Measurements from ENCODE around the gene DEPDC7.

DEPDC7 gene

GRCh38 chr11:33064033-33064825 lies 48.6 kb downstream of the DEPDC7 start:
- no peaks in the 10 kb centered on the region for H3K27me3 ChIP-seq (ENCODE audit: insufficient read depth, low read length)
- H3K9ac ChIP-seq (ENCODE audit: low read depth, low read length) = no peak overlapping the region
- no peak overlapping the region for H3K4me3 ChIP-seq (ENCODE audit: low read length)
- H3K36me3 ChIP-seq (ENCODE audit: insufficient read depth, low read depth, low read length) = peaks cover 61% of the 10 kb centered on the region
- H3K9me3 ChIP-seq (ENCODE audit: insufficient read depth, low read depth, low read length) = no peaks in the 10 kb centered on the region
- no peaks in the 10 kb centered on the region for H3K4me1 ChIP-seq (ENCODE audit: insufficient read depth, low read length)
- H3K27ac ChIP-seq (ENCODE audit: low read length) = no peak overlapping the region

GRCh38 chr11:33064866-33065265 lies 49.2 kb downstream of the DEPDC7 start:
- Histone ChIP-seq H3K4me3 (ENCODE audit: low read length) (no peak overlapping the region), H3K9ac (ENCODE audit: low read depth, low read length) (no peak overlapping the region), H3K27ac (ENCODE audit: low read length) (no peak overlapping the region), H3K27me3 (ENCODE audit: insufficient read depth, low read length) (no peaks in the 10 kb centered on the region), H3K4me1 (ENCODE audit: insufficient read depth, low read length) (no peaks in the 10 kb centered on the region), H3K36me3 (ENCODE audit: insufficient read depth, low read depth, low read length) (peaks cover 60% of the 10 kb centered on the region), H3K9me3 (ENCODE audit: insufficient read depth, low read depth, low read length) (no peaks in the 10 kb centered on the region)

- Histone ChIP-seq H3K9me3 (ENCODE audit: insufficient read depth, low read depth, low read length) (no peaks in the 10 kb centered on the region), H3K9ac (ENCODE audit: low read depth, low read length) (no peak overlapping the region), H3K36me3 (ENCODE audit: insufficient read depth, low read depth, low read length) (peaks cover 58% of the 10 kb centered on the region), H3K4me1 (ENCODE audit: insufficient read depth, low read length) (no peaks in the 10 kb centered on the region), H3K4me3 (ENCODE audit: low read length) (no peak overlapping the region), H3K27ac (ENCODE audit: low read length) (no peak overlapping the region), H3K27me3 (ENCODE audit: insufficient read depth, low read length) (no peaks in the 10 kb centered on the region)
Measured at GRCh38 chr11:33065445-33066178, 49.9 kb downstream of the DEPDC7 start.

- no peaks in the 10 kb centered on the region for H3K4me1 ChIP-seq (ENCODE audit: insufficient read depth, low read length)
- no peaks in the 10 kb centered on the region for H3K9me3 ChIP-seq (ENCODE audit: insufficient read depth, low read depth, low read length)
- H3K27me3 ChIP-seq (ENCODE audit: insufficient read depth, low read length) = no peaks in the 10 kb centered on the region
- H3K36me3 ChIP-seq (ENCODE audit: insufficient read depth, low read depth, low read length) = peaks cover 62% of the 10 kb centered on the region
- H3K4me3 ChIP-seq (ENCODE audit: low read length) = no peak overlapping the region
- no peak overlapping the region for H3K9ac ChIP-seq (ENCODE audit: low read depth, low read length)
- H3K27ac ChIP-seq (ENCODE audit: low read length) = no peak overlapping the region
Measured at GRCh38 chr11:33067294-33067693, 51.6 kb downstream of the DEPDC7 start.

- no peaks in the 10 kb centered on the region for H3K9me3 ChIP-seq (ENCODE audit: insufficient read depth, low read depth, low read length)
- H3K4me1 ChIP-seq (ENCODE audit: insufficient read depth, low read length) = no peaks in the 10 kb centered on the region
- H3K27ac ChIP-seq (ENCODE audit: low read length) = no peak overlapping the region
- H3K4me3 ChIP-seq (ENCODE audit: low read length) = no peak overlapping the region
- peaks cover 65% of the 10 kb centered on the region for H3K36me3 ChIP-seq (ENCODE audit: insufficient read depth, low read depth, low read length)
- H3K27me3 ChIP-seq (ENCODE audit: insufficient read depth, low read length) = no peaks in the 10 kb centered on the region
- H3K9ac ChIP-seq (ENCODE audit: low read depth, low read length) = no peak overlapping the region
Measured at GRCh38 chr11:33068611-33069340, 53.1 kb downstream of the DEPDC7 start.

GRCh38 chr11:33072465-33072864 lies 56.8 kb downstream of the DEPDC7 start:
- no peak overlapping the region for H3K9ac ChIP-seq (ENCODE audit: low read depth, low read length)
- H3K27ac ChIP-seq (ENCODE audit: low read length) = no peak overlapping the region
- no peaks in the 10 kb centered on the region for H3K9me3 ChIP-seq (ENCODE audit: insufficient read depth, low read depth, low read length)
- H3K4me3 ChIP-seq (ENCODE audit: low read length) = no peak overlapping the region
- H3K4me1 ChIP-seq (ENCODE audit: insufficient read depth, low read length) = no peaks in the 10 kb centered on the region
- no peaks in the 10 kb centered on the region for H3K27me3 ChIP-seq (ENCODE audit: insufficient read depth, low read length)
- peaks cover 77% of the 10 kb centered on the region for H3K36me3 ChIP-seq (ENCODE audit: insufficient read depth, low read depth, low read length)
